Measurements from ENCODE around the gene TLE6.
A peak's percentile ranks its signal among the peaks of the same experiment; 100 is the strongest.

TLE6 gene

GRCh38 chr19:3028305-3029064, 51.1 kb downstream of the TLE6 start:
- ChIA-PET CTCF (no interaction called here), POLR2A (ENCODE audit: low non-redundant PET) (no interaction called here)
- no peak for TF ChIP-seq CTCF (conservative IDR thresholded peaks at IDR 0.05; ENCODE audit: low read depth)
- DNase-seq (ENCODE audit: low spot score): no peak
- H3K27ac ChIP-seq: peak overlapping the region; percentile 37; the same call in 1 of the 2 replicates

GRCh38 chr19:3029065-3029923, 51.9 kb downstream of the TLE6 start, which contains the start of gene TLE2:
Gene TLE2 (minus strand): TSS chr19:3029280. CDS start chr19:3028904, 376 bp downstream.
- H3K27ac ChIP-seq: peak within 1 kb of the TSS; percentile 37; the same call in 1 of the 2 replicates
- TF ChIP-seq CTCF (conservative IDR thresholded peaks at IDR 0.05; ENCODE audit: low read depth): no peak
- CTCF ChIA-PET: no interaction called here
- POLR2A ChIA-PET (ENCODE audit: low non-redundant PET): no interaction called here
- no peak for DNase-seq (ENCODE audit: low spot score)

GRCh38 chr19:3031607-3031867, 54.2 kb downstream of the TLE6 start:
- H3K27ac ChIP-seq: peak overlapping the region; percentile 16; the same call in 1 of the 2 replicates
- DNase-seq (ENCODE audit: low spot score): no peak
- CTCF ChIA-PET: interaction anchor here (0.6 to 0.7 kb wide), 2 partner anchors 8 to 189 kb away, joined by 3 to 4 read pairs; no protein-coding TSS in a partner anchor
- POLR2A ChIA-PET (ENCODE audit: low non-redundant PET): no interaction called here
- TF ChIP-seq CTCF (conservative IDR thresholded peaks at IDR 0.05; ENCODE audit: low read depth): no peak

- TF ChIP-seq CTCF (conservative IDR thresholded peaks at IDR 0.05; ENCODE audit: low read depth): no peak
- H3K27ac ChIP-seq: peak overlapping the region; percentile 94
- ChIA-PET POLR2A (ENCODE audit: low non-redundant PET) (no interaction called here), CTCF (no interaction called here)
- no peak for DNase-seq (ENCODE audit: low spot score)
Observed at GRCh38 chr19:3033595-3034405, 56.4 kb downstream of the TLE6 start.

GRCh38 chr19:3034406-3034655, 57.0 kb downstream of the TLE6 start:
- ChIA-PET CTCF (no interaction called here), POLR2A (ENCODE audit: low non-redundant PET) (interaction anchor here (0.6 kb wide), 1 partner anchor 57 kb away, joined by 3 read pairs; the partner anchor contains the start of gene TLE6)
- no peak for DNase-seq (ENCODE audit: low spot score)
- TF ChIP-seq CTCF (conservative IDR thresholded peaks at IDR 0.05; ENCODE audit: low read depth): no peak
- peak overlapping the region; percentile 94 for H3K27ac ChIP-seq

Measured in RWPE1 (cell line).